NCI-H82 (cell line): ENCODE data around the gene SYNJ1.
"Not testable (repeated sequence)": the region's sequence is repeated elsewhere in the genome, so short reads cannot be mapped to it uniquely, and the experiment has no call there.

Experiments
- DNase-seq: peaks from one replicate; lab custom pipeline; 2025; lab: John Stamatoyannopoulos, UW

SYNJ1 gene

GRCh38 chr21:32736083-32736482 is 8.3 kb upstream of the SYNJ1 start:
- DNase-seq = not testable (repeated sequence)

GRCh38 chr21:32735524-32735923 is 7.7 kb upstream of the SYNJ1 start:
- DNase-seq = no peak

- no peak for DNase-seq
Measured at GRCh38 chr21:32733990-32734613, 6.3 kb upstream of the SYNJ1 start.

GRCh38 chr21:32733356-32733755 is 5.5 kb upstream of the SYNJ1 start:
- DNase-seq = peak; percentile 25

GRCh38 chr21:32732544-32732943 is 4.7 kb upstream of the SYNJ1 start:
- DNase-seq = no peak

- no peak for DNase-seq
Measured at GRCh38 chr21:32728848-32729247, 1.0 kb upstream of the SYNJ1 start.

- peak; percentile 75 for DNase-seq
Measured at GRCh38 chr21:32728456-32728839, 635 bp upstream of the SYNJ1 start.

- DNase-seq = peak; percentile 83
Measured at GRCh38 chr21:32726839-32727686, 750 bp downstream of the SYNJ1 start.

- DNase-seq = no peak
Measured at GRCh38 chr21:32719085-32719484, 8.7 kb downstream of the SYNJ1 start.

GRCh38 chr21:32717851-32718316 is 9.9 kb downstream of the SYNJ1 start:
- no peak for DNase-seq

GRCh38 chr21:32716486-32716885 is 11.3 kb downstream of the SYNJ1 start:
- no peak for DNase-seq

GRCh38 chr21:32713726-32714125 is 14.1 kb downstream of the SYNJ1 start:
- DNase-seq = no peak

- DNase-seq = no peak
Measured at GRCh38 chr21:32712641-32713040, 15.2 kb downstream of the SYNJ1 start.

GRCh38 chr21:32712043-32712442 is 15.8 kb downstream of the SYNJ1 start:
- DNase-seq = no peak

GRCh38 chr21:32710987-32711386 is 16.8 kb downstream of the SYNJ1 start:
- no peak for DNase-seq

GRCh38 chr21:32710069-32710784 is 17.6 kb downstream of the SYNJ1 start:
- no peak for DNase-seq

GRCh38 chr21:32708069-32708468 is 19.7 kb downstream of the SYNJ1 start:
- no peak for DNase-seq

- DNase-seq = no peak
Measured at GRCh38 chr21:32705901-32706300, 21.9 kb downstream of the SYNJ1 start.

- DNase-seq = no peak
Measured at GRCh38 chr21:32705139-32705538, 22.7 kb downstream of the SYNJ1 start.

- DNase-seq = no peak
Measured at GRCh38 chr21:32702702-32703101, 25.1 kb downstream of the SYNJ1 start.

- DNase-seq = no peak
Measured at GRCh38 chr21:32698971-32699693, 28.7 kb downstream of the SYNJ1 start.

- DNase-seq = no peak
Measured at GRCh38 chr21:32698286-32698685, 29.5 kb downstream of the SYNJ1 start.
